ENCODE measurements around the gene FAM171A2.

Gene FAM171A2

GRCh38 chr17:44362949-44363612 lies 572 bp downstream of the FAM171A2 start:
- no peak for TF ChIP-seq CTCF (IDR thresholded peaks at IDR 0.05; ENCODE audit: borderline replicate concordance, insufficient read depth, low read depth, low read length)
- peak overlapping the region; percentile 55 for H3K4me3 ChIP-seq (ENCODE audit: low read depth, low read length)

GRCh38 chr17:44362459-44362948 lies 1.1 kb downstream of the FAM171A2 start:
- H3K4me3 ChIP-seq (ENCODE audit: low read depth, low read length), result no peak overlapping the region
- no peak for TF ChIP-seq CTCF (IDR thresholded peaks at IDR 0.05; ENCODE audit: borderline replicate concordance, insufficient read depth, low read depth, low read length)

GRCh38 chr17:44361292-44362260 lies 2.1 kb downstream of the FAM171A2 start:
- no peak overlapping the region for H3K4me3 ChIP-seq (ENCODE audit: low read depth, low read length)
- TF ChIP-seq CTCF (IDR thresholded peaks at IDR 0.05; ENCODE audit: borderline replicate concordance, insufficient read depth, low read depth, low read length), result no peak

- no peak overlapping the region for H3K4me3 ChIP-seq (ENCODE audit: low read depth, low read length)
- no peak for TF ChIP-seq CTCF (IDR thresholded peaks at IDR 0.05; ENCODE audit: borderline replicate concordance, insufficient read depth, low read depth, low read length)
Observed at GRCh38 chr17:44360826-44361225, 2.8 kb downstream of the FAM171A2 start.

GRCh38 chr17:44360144-44360533 lies 3.5 kb downstream of the FAM171A2 start:
- TF ChIP-seq CTCF (IDR thresholded peaks at IDR 0.05; ENCODE audit: borderline replicate concordance, insufficient read depth, low read depth, low read length), result no peak
- H3K4me3 ChIP-seq (ENCODE audit: low read depth, low read length), result no peak overlapping the region

- H3K4me3 ChIP-seq (ENCODE audit: low read depth, low read length), result no peak overlapping the region
- TF ChIP-seq CTCF (IDR thresholded peaks at IDR 0.05; ENCODE audit: borderline replicate concordance, insufficient read depth, low read depth, low read length), result no peak
Observed at GRCh38 chr17:44359458-44360143, 4.1 kb downstream of the FAM171A2 start.
